K562 (cell line): ENCODE data around the gene COL1A1. TPM values are rescaled to one million over a fixed set of nuclear protein-coding genes. Genes with fewer than 3 reads are reported as not detected.

Experiments
- ARID2 ChIP-seq: fragments of 450-650 bp; IDR thresholded peaks from 2 replicates; pipeline ENCODE4 v1.6.1; 2017; ENCODE audit warnings: antibody characterized with exemption, mild to moderate bottlenecking
- CREBBP ChIP-seq: IDR thresholded peaks from one replicate; pipeline ENCODE4 v1.6.1; 2012; ENCODE audit warnings: low read depth, mild to moderate bottlenecking, control low read depth, inconsistent platforms, low read length
- EGR1 ChIP-seq: fragments of 450-650 bp; conservative IDR thresholded peaks from 2 replicates; pipeline ENCODE4 v1.6.1; 2017; ENCODE audit warnings: mild to moderate bottlenecking
- FOXP4 ChIP-seq: sonication (generic); formaldehyde crosslinking; IDR thresholded peaks from 2 replicates; pipeline ENCODE4 v1.8.0; 2022; ENCODE audit warnings: mild to moderate bottlenecking, missing genetic modification reagents, borderline replicate concordance
- GABPB1 ChIP-seq: sonication (generic); formaldehyde crosslinking; IDR thresholded peaks from 2 replicates; pipeline ENCODE4 v1.8.0; 2022; ENCODE audit warnings: mild to moderate bottlenecking, missing genetic modification reagents
- HBP1 ChIP-seq: fragments of 450-650 bp; formaldehyde crosslinking; IDR thresholded peaks from 2 replicates; pipeline ENCODE4 v1.4.0; 2022; ENCODE audit warnings: missing genetic modification characterization
- HDAC8 ChIP-seq: fragments of 450-650 bp; IDR thresholded peaks from 2 replicates; pipeline ENCODE4 v1.6.1; 2016; ENCODE audit warnings: mild to moderate bottlenecking, missing genetic modification characterization, moderate library complexity, missing compliant biosample characterization
- HINFP ChIP-seq: fragments of 450-650 bp; conservative IDR thresholded peaks from 2 replicates; pipeline ENCODE4 v1.6.1; 2016; ENCODE audit warnings: missing genetic modification characterization, low read depth, mild to moderate bottlenecking, control low read depth, missing compliant biosample characterization
- IRF1 ChIP-seq: sonication (generic); formaldehyde crosslinking; IDR thresholded peaks from 2 replicates; pipeline ENCODE4 v1.8.0; 2022; ENCODE audit warnings: missing genetic modification reagents, mild to moderate bottlenecking, borderline replicate concordance
- LCOR ChIP-seq: sonication (generic); formaldehyde crosslinking; IDR thresholded peaks from 2 replicates; pipeline ENCODE4 v1.8.0; 2022; ENCODE audit warnings: mild to moderate bottlenecking, missing genetic modification reagents
- PHF21A ChIP-seq: fragments of 450-650 bp; IDR thresholded peaks from 2 replicates; pipeline ENCODE4 v1.6.1; 2017; ENCODE audit warnings: low read depth, borderline replicate concordance
- RB1 ChIP-seq: fragments of 450-650 bp; IDR thresholded peaks from 2 replicates; pipeline ENCODE4 v1.6.1; 2017; ENCODE audit warnings: low read depth, mild to moderate bottlenecking
- RBFOX2 ChIP-seq: fragments of 200-400 bp; formaldehyde crosslinking; IDR thresholded peaks from 2 replicates; pipeline ENCODE4 v1.6.1; 2017; ENCODE audit warnings: low read depth, mild to moderate bottlenecking, low read length, moderate library complexity
- RCOR1 ChIP-seq, 2 experiments: IDR thresholded peaks; 2 replicates each; pipeline ENCODE4 v1.6.1; 2012; ENCODE audit warnings: low read depth in 2 of 2, low read length in 2 of 2, borderline replicate concordance in 1 of 2, improper control_type of control experiment in 1 of 2
- SETDB1 ChIP-seq: IDR thresholded peaks from one replicate; pipeline ENCODE4 v1.6.1; 2012; ENCODE audit warnings: low read length, control low read depth, inconsistent platforms
- SMARCA4 ChIP-seq: fragments of 450-650 bp; IDR thresholded peaks from 2 replicates; pipeline ENCODE4 v1.6.1; 2016
- SRSF9 ChIP-seq: fragments of 200-400 bp; formaldehyde crosslinking; IDR thresholded peaks from 2 replicates; pipeline ENCODE4 v1.6.1; 2017; ENCODE audit warnings: low read depth, low read length, borderline replicate concordance
- TCFL5 ChIP-seq: fragments of 250-450 bp; sonication (Bioruptor Pico); conservative IDR thresholded peaks from 2 replicates; pipeline ENCODE4 v1.6.1; 2021; ENCODE audit warnings: mild to moderate bottlenecking, moderate library complexity, matching md5 sums
- U2AF2 ChIP-seq: fragments of 200-400 bp; formaldehyde crosslinking; optimal IDR thresholded peaks from 2 replicates; pipeline ENCODE3; 2017; ENCODE audit warnings: low read depth, mild to moderate bottlenecking, low read length
- ZBTB8A ChIP-seq: fragments of 450-650 bp; IDR thresholded peaks from 2 replicates; pipeline ENCODE4 v1.6.1; 2018; ENCODE audit warnings: mild to moderate bottlenecking, moderate library complexity; ENCODE audit not compliant: partially characterized antibody
- ZNF584 ChIP-seq: fragments of 200-800 bp; sonication (Bioruptor generic); IDR thresholded peaks from 2 replicates; pipeline ENCODE4 v1.6.1; 2016; ENCODE audit warnings: low read depth, mild to moderate bottlenecking, missing genetic modification characterization, missing compliant biosample characterization
- ZSCAN29 ChIP-seq: fragments of 450-650 bp; IDR thresholded peaks from 2 replicates; pipeline ENCODE4 v1.6.1; 2017
- ZSCAN32 ChIP-seq: fragments of 450-650 bp; formaldehyde crosslinking; IDR thresholded peaks from 2 replicates; pipeline ENCODE4 v1.4.0; 2020; ENCODE audit warnings: mild to moderate bottlenecking, moderate library complexity
- polyA plus RNA-seq, 8 experiments: library from polyadenylated mRNA; depleted of rRNA in 4 of 8; stranded (reverse) in 5 of 8; unstranded in 3 of 8; fragments of >200 nt; fragmentation: Nextera tagmentation in 2 of 8; fragmentation: Illumina TruSeq in 1 of 8; extraction: Ambion mirVana in 2 of 8; extraction: Trizol in 1 of 8; gene quantifications; 2 replicates each; pipeline versions ENCODE4 v1.2.1 to v1.2.3, GENCODE V29; 2011 to 2014; ENCODE audit warnings: inconsistent platforms in 1 of 8, missing spikeins in 1 of 8
- total RNA-seq, 7 experiments: library from RNA; depleted of rRNA in 6 of 7; stranded (reverse); fragments of >200 nt in 6 of 7; fragmentation: Illumina TruSeq in 2 of 7; extraction: Trizol in 2 of 7; gene quantifications; 2 replicates each; pipeline versions ENCODE4 v1.2.1 to v1.2.3, GENCODE V29; 2011 to 2021; ENCODE audit warnings: low replicate concordance in 1 of 7

COL1A1 gene
- total and polyA plus RNA-seq, 9 of the 15 experiments (the other 6 are each of a cell fraction or from before 2014, with no cell fraction given): 0.04 to 3.4 (median 0.18) TPM

GRCh38 chr17:50151041-50151936 lies 50.1 kb downstream of the COL1A1 start (continued):
- TF ChIP-seq SRSF9 (no peak), GABPB1 (CRISPR knock-in tag) (peak; percentile 24; the same call in 1 of the 2 replicates), TCFL5 (CRISPR knock-in tag) (no peak), PHF21A (no peak), HDAC8 (tag) (no peak; the same call in 1 of the 2 replicates), CREBBP (no peak), SETDB1 (no peak), U2AF2 (no peak), RB1 (0 out of 2 replicates have a peak, but pooled peaks have one; percentile 21), ZNF584 (CRISPR knock-in tag) (no peak), FOXP4 (no peak), IRF1 (CRISPR knock-in tag) (no peak), ZSCAN29 (no peak), LCOR (CRISPR knock-in tag) (no peak), RCOR1 (IDR thresholded peaks at IDR 0.05; ENCODE audit: borderline replicate concordance in 1 of 2, low read depth in 2 of 2, low read length in 2 of 2) (peak in 1 of 2 experiments; percentile 57; a peak in 2 of 4 replicates), RBFOX2 (peak; percentile 56), HBP1 (no peak), ZBTB8A (no peak), ARID2 (no peak), HINFP (tag) (peak; percentile 79), EGR1 (0 out of 2 replicates have a peak, but pooled peaks have one; percentile 13), ZSCAN32 (CRISPR knock-in tag) (no peak), SMARCA4 (no peak)
